CD4-positive, CD25-positive, alpha-beta regulatory T cell (primary cell): ENCODE results near the gene PPP2R2D. TPM values are rescaled to one million over a fixed set of nuclear protein-coding genes. Genes with fewer than 3 reads are reported as not detected.

ENCODE experiments used
- ATAC-seq, 2 donors: fragments of 150-1000 bp; cut with Tn5 transposase; one replicate each; pipeline ENCODE4 v1.10.0; 2021; ENCODE audit warnings: low read depth in 2 of 2, moderate number of reproducible peaks in 2 of 2, moderate library complexity in 1 of 2
- DNase-seq, 3 donors: peaks; one replicate each; pipeline versions ENCODE4 v3.0.0 to v3.0.0-alpha.2; 2012 to 2022; ENCODE audit warnings: mixed read lengths in 1 of 3
- H3K27ac ChIP-seq: one replicate; pipeline ENCODE4 v1.7.0; 2013; ENCODE audit warnings: mild to moderate bottlenecking, low read length; ENCODE audit not compliant: insufficient read depth, poor library complexity, severe bottlenecking
- H3K27me3 ChIP-seq: one replicate; pipeline ENCODE4 v1.7.0; 2013; ENCODE audit warnings: low read length; ENCODE audit not compliant: control insufficient read depth, insufficient read depth
- H3K36me3 ChIP-seq: one replicate; pipeline ENCODE4 v1.7.0; 2013; ENCODE audit warnings: mild to moderate bottlenecking, low read length, moderate library complexity; ENCODE audit not compliant: control insufficient read depth, insufficient read depth
- H3K4me1 ChIP-seq: 2 replicates; pipeline ENCODE4 v1.7.0; 2013; ENCODE audit warnings: mild to moderate bottlenecking, low read length; ENCODE audit not compliant: insufficient read depth, control insufficient read depth, poor library complexity, severe bottlenecking
- H3K4me3 ChIP-seq: one replicate; pipeline ENCODE4 v1.7.0; 2013; ENCODE audit warnings: low read depth, mild to moderate bottlenecking, low read length, moderate library complexity
- H3K9me3 ChIP-seq, 2 experiments: 1 replicate in 1 of 2; 2 replicates in 1 of 2; pipeline ENCODE4 v1.7.0; 2013; ENCODE audit warnings: low read length in 2 of 2, mild to moderate bottlenecking in 1 of 2, moderate library complexity in 1 of 2; ENCODE audit not compliant: control insufficient read depth in 2 of 2
- H3K27ac Mint-ChIP-seq, 3 donors: one replicate each; pipeline ENCODE4 v1.8.0; 2020 to 2022; ENCODE audit warnings: mild to moderate bottlenecking in 3 of 3, mixed read lengths in 3 of 3, moderate library complexity in 2 of 3
- H3K27me3 Mint-ChIP-seq: one replicate; pipeline ENCODE4 v1.8.0; 2022; ENCODE audit warnings: mild to moderate bottlenecking, mixed read lengths
- H3K36me3 Mint-ChIP-seq: one replicate; pipeline ENCODE4 v1.8.0; 2020; ENCODE audit warnings: mixed read lengths
- H3K4me1 Mint-ChIP-seq, 4 donors: one replicate each; pipeline ENCODE4 v1.8.0; 2020 to 2022; ENCODE audit warnings: mixed read lengths in 4 of 4, mild to moderate bottlenecking in 1 of 4
- H3K4me3 Mint-ChIP-seq, 4 donors: one replicate each; pipeline ENCODE4 v1.8.0; 2020 to 2022; ENCODE audit warnings: mild to moderate bottlenecking in 4 of 4, mixed read lengths in 4 of 4, moderate library complexity in 3 of 4
- H3K9me3 Mint-ChIP-seq, 7 donors: one replicate each; pipeline ENCODE4 v1.8.0; 2020 to 2022; ENCODE audit warnings: mixed read lengths in 7 of 7, mild to moderate bottlenecking in 3 of 7, moderate library complexity in 2 of 7
- polyA plus RNA-seq, 4 donors: library from polyadenylated mRNA; unstranded; fragments of 300-500 nt; fragmentation: Illumina TruSeq; gene quantifications; one replicate each; pipeline ENCODE4 v1.2.3, GENCODE V29; 2021
- total RNA-seq: library from RNA; stranded (reverse); gene quantifications from one replicate; pipeline ENCODE4 v1.2.3, GENCODE V29; 2022

The PPP2R2D gene
- total and polyA plus RNA-seq, 5 donors from 2014 or later, result 23.8 to 48.1 (median 26.6) TPM

DNA sequence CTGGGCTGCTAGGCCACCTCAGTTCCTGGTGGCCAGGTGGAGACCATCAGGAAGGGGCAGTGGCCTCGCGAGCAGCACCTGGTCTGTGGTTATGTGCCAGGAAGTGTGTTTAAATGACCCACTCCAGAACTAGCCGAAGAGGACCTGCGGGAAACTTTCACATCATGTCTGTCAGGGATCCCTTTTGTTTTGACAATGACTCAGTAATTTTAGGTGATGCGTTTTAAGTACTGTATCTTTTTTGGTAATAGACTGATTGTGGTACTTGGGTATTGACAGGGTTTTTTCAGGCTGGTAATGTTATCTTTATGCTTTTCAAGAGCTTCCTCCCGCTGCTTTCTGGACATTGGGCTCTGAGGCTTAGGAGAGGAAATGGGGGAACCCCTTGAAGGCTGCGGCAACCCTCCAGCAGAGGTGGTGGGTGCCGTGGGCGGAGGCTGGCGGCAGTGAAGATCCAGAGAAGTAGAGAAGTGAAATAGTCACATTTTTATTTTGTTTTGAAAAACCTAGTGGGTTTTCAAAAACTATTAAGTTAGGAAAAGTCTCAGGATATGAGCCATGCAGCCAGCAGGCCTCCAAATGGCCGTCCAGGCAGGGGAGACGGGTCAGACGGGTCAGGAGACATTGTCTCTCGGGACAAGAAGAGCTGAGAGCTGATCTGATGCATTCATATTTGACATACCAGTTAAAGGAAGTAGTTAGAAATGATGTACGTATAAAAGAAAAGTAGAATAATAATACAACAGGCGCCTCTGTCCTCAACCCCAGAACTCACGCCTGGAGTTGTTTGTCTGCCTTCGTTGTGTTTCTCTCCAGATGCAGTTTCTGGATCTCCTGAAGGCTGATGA lies 27.7 kb downstream of the PPP2R2D start:
- Mint-ChIP-seq H3K36me3 (peaks cover 18% of the 10 kb centered on the region), H3K27me3 (no peaks in the 10 kb centered on the region), H3K9me3 (peaks cover 0 to 5% (median 0%) of the 10 kb centered on the region in 7 donors), H3K4me3 (peak overlapping the region; percentile 29 to 88 (median 68)), H3K4me1 (peaks cover 16 to 83% (median 64%) of the 10 kb centered on the region in 4 donors), H3K27ac (peak overlapping the region; percentile 89 to 95 (median 94))
- H3K36me3 ChIP-seq, result peaks cover 4% of the 10 kb centered on the region
- H3K4me1 ChIP-seq, result peaks cover 41% of the 10 kb centered on the region
- DNase-seq (peak in 1 of 3 donors; percentile 56), ATAC-seq (peak; percentile 53 to 57)
- no peaks in the 10 kb centered on the region for H3K27me3 ChIP-seq
- peak overlapping the region; percentile 50 for H3K27ac ChIP-seq
- peaks cover 4 to 16% of the 10 kb centered on the region in 2 experiments for H3K9me3 ChIP-seq
- peak overlapping the region; percentile 16 for H3K4me3 ChIP-seq

DNA sequence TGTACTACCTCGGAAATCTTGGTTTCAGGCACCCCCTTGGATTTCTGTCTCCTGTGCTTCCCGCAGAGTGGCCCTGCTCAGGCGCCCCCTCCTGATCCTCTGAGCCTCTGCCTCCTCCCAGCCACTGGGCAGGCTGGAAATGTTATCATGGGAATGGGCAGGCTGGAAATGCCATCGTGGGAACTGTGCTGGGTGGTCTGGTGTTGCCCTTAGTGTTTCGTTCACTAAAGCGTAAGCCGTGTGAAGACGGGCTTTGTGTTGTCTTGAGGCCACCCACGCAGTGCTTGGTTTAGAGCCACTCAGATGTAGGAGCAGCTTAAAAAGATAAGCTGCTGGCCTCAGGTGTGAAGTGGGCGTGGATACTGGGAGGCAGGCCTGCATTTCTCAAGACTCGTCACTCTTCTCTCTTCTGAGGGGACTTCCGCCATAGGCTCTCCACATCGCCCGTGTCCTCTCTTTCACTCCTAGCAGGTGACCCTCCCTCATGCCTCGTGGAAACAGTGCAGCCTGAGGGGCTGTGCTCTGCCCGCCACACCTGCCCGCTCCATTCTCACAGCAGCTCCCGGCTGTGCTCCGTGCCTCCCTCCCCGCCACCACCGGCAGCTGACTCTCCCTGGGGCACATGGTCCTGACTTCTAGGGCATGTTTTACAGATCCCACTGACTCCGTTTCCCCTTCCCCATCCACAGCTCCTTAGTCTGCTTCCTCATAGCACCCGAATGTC lies 28.5 kb downstream of the PPP2R2D start:
- Mint-ChIP-seq H3K9me3 (peaks cover 0 to 5% (median 0%) of the 10 kb centered on the region in 7 donors), H3K27me3 (no peaks in the 10 kb centered on the region), H3K4me3 (peak overlapping the region in 3 of 4 donors; percentile 29 to 88 (median 52)), H3K4me1 (peaks cover 20 to 89% (median 65%) of the 10 kb centered on the region in 4 donors), H3K36me3 (peaks cover 20% of the 10 kb centered on the region), H3K27ac (peak overlapping the region; percentile 56 to 95 (median 94))
- Histone ChIP-seq H3K4me3 (no peak overlapping the region), H3K36me3 (peaks cover 4% of the 10 kb centered on the region), H3K4me1 (peaks cover 41% of the 10 kb centered on the region), H3K9me3 (peaks cover 4 to 15% of the 10 kb centered on the region in 2 experiments), H3K27me3 (no peaks in the 10 kb centered on the region), H3K27ac (no peak overlapping the region)
- ATAC-seq (no peak), DNase-seq (no peak)

DNA sequence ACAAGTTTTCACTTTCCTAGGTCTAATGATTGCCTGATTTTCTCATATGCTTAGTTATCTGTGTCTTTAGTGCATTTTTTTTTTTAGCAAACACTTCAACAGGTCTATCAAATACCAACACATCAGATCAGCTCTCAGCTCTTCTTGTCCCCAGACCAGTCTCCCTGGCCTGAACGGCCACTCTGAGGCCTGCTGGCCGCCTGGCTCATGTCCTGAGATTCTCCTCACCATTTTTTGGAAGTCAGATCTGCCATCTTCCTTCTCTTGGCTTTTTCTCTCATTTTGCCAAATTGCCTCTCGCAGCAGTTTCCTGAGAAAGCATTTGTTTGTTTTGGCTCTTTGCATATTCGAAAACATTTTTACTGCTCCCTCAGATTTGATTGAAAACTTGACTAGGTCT lies 29.3 kb downstream of the PPP2R2D start:
- H3K9me3 Mint-ChIP-seq, result peaks cover 0 to 4% (median 0%) of the 10 kb centered on the region in 7 donors
- H3K36me3 ChIP-seq, result peaks cover 8% of the 10 kb centered on the region
- ATAC-seq (no peak), DNase-seq (no peak)
- no peak overlapping the region for H3K4me3 ChIP-seq
- no peaks in the 10 kb centered on the region for H3K27me3 Mint-ChIP-seq
- H3K9me3 ChIP-seq, result peaks cover under 1 to 6% of the 10 kb centered on the region in 2 experiments
- H3K4me1 Mint-ChIP-seq, result peaks cover 23 to 93% (median 69%) of the 10 kb centered on the region in 4 donors
- H3K36me3 Mint-ChIP-seq, result peaks cover 18% of the 10 kb centered on the region
- peak overlapping the region; percentile 6 to 75 (median 32) for H3K4me3 Mint-ChIP-seq
- H3K27ac Mint-ChIP-seq, result peak overlapping the region; percentile 82 to 95 (median 94)
- H3K27ac ChIP-seq, result no peak overlapping the region
- H3K27me3 ChIP-seq, result no peaks in the 10 kb centered on the region
- H3K4me1 ChIP-seq, result peaks cover 41% of the 10 kb centered on the region

DNA sequence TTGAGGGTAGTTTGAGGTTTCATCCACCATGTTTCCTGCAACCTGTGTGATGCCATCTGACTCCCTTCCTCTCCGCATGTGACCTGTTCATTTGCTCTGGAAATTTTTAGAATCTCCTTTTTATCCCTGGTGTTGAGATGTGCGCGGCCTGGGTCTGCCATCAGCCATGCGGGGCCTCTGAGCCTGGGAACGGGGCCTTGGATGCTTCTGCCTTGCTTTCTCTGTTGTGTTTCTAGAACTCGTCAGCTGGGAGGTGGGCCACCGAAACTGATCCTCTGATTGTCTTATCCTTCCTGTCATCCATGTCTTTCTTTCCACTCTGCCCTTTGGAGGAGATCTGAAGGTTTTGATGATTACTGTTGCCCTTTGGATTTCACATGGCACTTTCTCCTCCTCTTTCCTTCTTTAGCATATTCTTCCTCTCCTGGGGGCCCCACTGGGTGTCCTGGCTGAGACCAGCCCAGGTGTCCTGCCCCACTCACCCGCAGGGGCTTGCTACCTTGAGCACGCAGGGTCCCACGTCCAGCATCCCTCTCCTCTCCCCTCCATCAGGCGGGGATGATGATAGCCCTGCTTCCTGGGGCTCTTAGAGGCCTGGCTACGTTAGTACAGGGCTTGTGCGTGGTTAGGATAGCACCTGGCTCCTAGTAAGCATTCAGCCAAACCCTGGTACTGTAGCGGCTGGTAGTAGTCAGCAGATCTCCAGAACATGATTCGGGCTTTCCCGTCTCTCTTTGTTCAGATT lies 29.9 kb downstream of the PPP2R2D start:
- Mint-ChIP-seq H3K27me3 (no peaks in the 10 kb centered on the region), H3K36me3 (peaks cover 14% of the 10 kb centered on the region), H3K27ac (peak overlapping the region; percentile 82 to 95 (median 94)), H3K4me1 (peaks cover 23 to 90% (median 69%) of the 10 kb centered on the region in 4 donors), H3K9me3 (peaks cover 0 to 4% (median 0%) of the 10 kb centered on the region in 7 donors), H3K4me3 (no peak overlapping the region)
- Histone ChIP-seq H3K9me3 (peaks cover 0 to under 1% of the 10 kb centered on the region in 2 experiments), H3K27ac (no peak overlapping the region), H3K4me3 (no peak overlapping the region), H3K36me3 (peaks cover 5% of the 10 kb centered on the region), H3K27me3 (no peaks in the 10 kb centered on the region), H3K4me1 (peaks cover 41% of the 10 kb centered on the region)
- ATAC-seq (no peak), DNase-seq (no peak)

DNA sequence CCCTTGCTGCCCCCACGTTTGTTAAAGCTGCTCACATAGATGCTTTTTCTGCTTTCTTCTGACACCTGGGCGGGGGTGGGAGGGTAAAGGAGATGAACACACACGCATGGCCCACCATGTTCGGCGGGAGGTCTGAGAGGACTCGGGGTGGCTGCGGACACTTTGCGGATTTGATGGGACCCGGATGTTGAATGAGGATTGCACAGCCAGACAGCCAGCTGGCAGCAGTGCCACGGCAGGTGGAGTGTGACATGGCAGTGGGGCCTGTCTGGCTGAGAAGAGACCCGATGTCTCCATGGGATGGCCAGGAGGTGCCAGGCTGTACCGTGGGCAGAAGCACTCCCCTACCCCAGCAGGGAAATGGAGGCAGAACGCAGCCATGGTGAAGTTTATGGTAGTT lies 31.2 kb downstream of the PPP2R2D start:
- ATAC-seq (no peak), DNase-seq (no peak)
- H3K4me3 ChIP-seq, result no peak overlapping the region
- H3K9me3 Mint-ChIP-seq, result peaks cover 0 to 3% (median 0%) of the 10 kb centered on the region in 7 donors
- H3K4me3 Mint-ChIP-seq, result peak overlapping the region in 1 of 4 donors; percentile 38
- peaks cover 35% of the 10 kb centered on the region for H3K4me1 ChIP-seq
- H3K9me3 ChIP-seq, result no peaks in the 10 kb centered on the region
- peaks cover 11% of the 10 kb centered on the region for H3K36me3 Mint-ChIP-seq
- H3K27me3 ChIP-seq, result no peaks in the 10 kb centered on the region
- H3K27me3 Mint-ChIP-seq, result no peaks in the 10 kb centered on the region
- H3K4me1 Mint-ChIP-seq, result peaks cover 18 to 79% (median 62%) of the 10 kb centered on the region in 4 donors
- peaks cover 11% of the 10 kb centered on the region for H3K36me3 ChIP-seq
- no peak overlapping the region for H3K27ac ChIP-seq
- peak overlapping the region in 2 of 3 donors; percentile 54 to 55 for H3K27ac Mint-ChIP-seq

DNA sequence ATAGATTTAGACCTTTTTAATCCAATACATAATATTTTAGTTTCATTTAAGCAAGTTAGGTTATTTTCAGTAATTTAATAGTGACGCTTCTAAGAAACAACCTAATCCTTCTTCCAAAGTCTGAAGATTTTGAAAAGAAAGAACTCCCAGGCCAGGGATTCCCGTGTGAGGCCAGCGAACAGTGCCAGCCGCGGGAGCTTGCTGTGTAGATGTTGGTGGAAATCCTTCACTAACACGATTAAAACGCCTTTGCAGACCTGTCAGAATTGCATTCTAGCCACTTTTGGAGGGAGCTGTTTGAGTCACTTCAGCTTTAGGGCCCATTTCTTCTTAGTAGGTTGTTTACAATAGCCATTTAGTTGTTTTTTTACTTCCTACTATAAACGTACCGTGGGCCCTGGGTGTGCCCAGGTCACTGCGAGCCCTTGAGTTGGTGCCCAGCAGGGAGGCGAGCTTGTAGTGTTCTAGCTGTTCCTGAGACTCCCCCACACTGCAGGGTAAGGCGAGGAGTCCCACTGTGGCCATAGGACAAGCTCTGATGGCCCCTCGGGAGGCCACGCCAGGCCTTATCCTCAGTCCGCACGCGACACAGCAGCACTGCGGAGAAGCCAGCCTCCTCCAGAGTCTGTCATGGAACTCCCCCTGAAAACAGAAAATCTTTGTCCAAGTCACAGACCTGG lies 32.3 kb downstream of the PPP2R2D start:
- Mint-ChIP-seq H3K4me3 (no peak overlapping the region), H3K27me3 (no peaks in the 10 kb centered on the region), H3K36me3 (peaks cover 16% of the 10 kb centered on the region), H3K4me1 (peaks cover 13 to 67% (median 53%) of the 10 kb centered on the region in 4 donors), H3K9me3 (peaks cover 0 to 3% (median 0%) of the 10 kb centered on the region in 7 donors), H3K27ac (peak overlapping the region in 2 of 3 donors; percentile 31 to 54)
- peaks cover 24% of the 10 kb centered on the region for H3K4me1 ChIP-seq
- ATAC-seq, result no peak
- no peak for DNase-seq
- H3K36me3 ChIP-seq, result peaks cover 22% of the 10 kb centered on the region
- H3K27me3 ChIP-seq, result no peaks in the 10 kb centered on the region
- no peak overlapping the region for H3K27ac ChIP-seq
- H3K9me3 ChIP-seq, result no peaks in the 10 kb centered on the region
- H3K4me3 ChIP-seq, result no peak overlapping the region

DNA sequence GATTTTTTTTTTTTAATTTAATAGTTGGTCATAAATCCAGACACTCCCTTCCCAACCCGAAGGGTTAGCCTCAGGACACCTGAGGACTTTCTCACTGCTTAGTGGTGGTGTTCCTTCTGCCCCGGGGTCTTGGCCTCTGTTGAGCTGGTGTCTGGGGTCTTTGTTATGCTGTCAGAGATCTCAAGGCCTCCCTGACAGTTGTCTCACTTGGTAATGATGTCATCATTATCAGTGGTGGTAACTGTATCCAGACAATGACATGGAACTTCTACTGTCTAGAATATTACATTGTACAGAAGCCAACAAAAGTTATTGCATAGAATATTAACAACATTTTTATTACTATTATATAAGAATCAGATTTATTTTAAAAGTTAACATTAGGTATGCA lies 32.9 kb downstream of the PPP2R2D start:
- Histone ChIP-seq H3K4me1 (peaks cover 19% of the 10 kb centered on the region), H3K4me3 (no peak overlapping the region), H3K27ac (no peak overlapping the region), H3K27me3 (no peaks in the 10 kb centered on the region), H3K36me3 (peaks cover 28% of the 10 kb centered on the region), H3K9me3 (no peaks in the 10 kb centered on the region)
- Mint-ChIP-seq H3K27ac (peak overlapping the region in 1 of 3 donors; percentile 54), H3K4me3 (no peak overlapping the region), H3K27me3 (no peaks in the 10 kb centered on the region), H3K9me3 (peaks cover 0 to 3% (median 0%) of the 10 kb centered on the region in 7 donors), H3K4me1 (peaks cover 8 to 61% (median 47%) of the 10 kb centered on the region in 4 donors), H3K36me3 (peaks cover 16% of the 10 kb centered on the region)
- no peak for ATAC-seq
- no peak for DNase-seq
